Thyroid gland (tissue), 4 donors: ENCODE results near the gene TANGO2.

ENCODE experiments used
- POLR2A ChIP-seq, 2 donors: fragments of 450-650 bp; IDR thresholded peaks; one replicate each; pipeline ENCODE4 v1.6.1; 2017; ENCODE audit warnings: antibody characterized with exemption in 2 of 2, mild to moderate bottlenecking in 2 of 2, moderate library complexity in 1 of 2
- TF ChIP-seq, protein P1 (sequence below), 6 experiments: fragments of 200-600 bp in 3 of 6; fragments of 450-650 bp in 3 of 6; sonication (generic) in 3 of 6; IDR thresholded peaks; one replicate each; pipeline ENCODE4 v1.5.1; 2016 to 2019; ENCODE audit warnings: antibody characterized with exemption in 6 of 6, mild to moderate bottlenecking in 2 of 6, inconsistent platforms in 1 of 6, moderate library complexity in 1 of 6

DNA sequence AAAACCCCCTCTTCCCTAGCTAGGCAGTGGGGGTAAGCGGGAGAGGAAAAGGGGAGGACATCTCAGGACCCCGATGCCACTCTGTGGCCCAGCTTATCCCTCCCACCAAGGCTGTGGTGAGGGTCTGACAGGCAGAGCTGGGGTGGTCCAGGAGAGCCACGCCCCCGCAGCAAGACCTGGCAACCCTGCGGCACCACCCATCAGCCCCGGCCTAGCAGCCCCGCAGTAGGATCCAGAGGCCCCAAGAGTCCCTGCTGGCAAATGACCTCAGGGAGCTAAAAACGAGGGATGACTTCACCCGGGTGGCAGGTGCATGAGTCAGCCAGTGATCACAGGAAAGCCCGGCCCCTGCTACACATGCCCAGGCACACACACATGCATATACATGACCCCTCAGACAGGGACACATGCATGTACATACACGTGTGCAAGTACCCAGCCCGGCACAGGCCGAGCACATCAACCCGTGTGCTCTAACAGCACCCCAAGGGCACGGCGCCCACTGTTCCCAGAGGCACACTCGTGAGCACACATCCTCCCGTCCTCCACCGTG, 36.6 kb upstream of the TANGO2 start:
- TF ChIP-seq, protein P1, sequence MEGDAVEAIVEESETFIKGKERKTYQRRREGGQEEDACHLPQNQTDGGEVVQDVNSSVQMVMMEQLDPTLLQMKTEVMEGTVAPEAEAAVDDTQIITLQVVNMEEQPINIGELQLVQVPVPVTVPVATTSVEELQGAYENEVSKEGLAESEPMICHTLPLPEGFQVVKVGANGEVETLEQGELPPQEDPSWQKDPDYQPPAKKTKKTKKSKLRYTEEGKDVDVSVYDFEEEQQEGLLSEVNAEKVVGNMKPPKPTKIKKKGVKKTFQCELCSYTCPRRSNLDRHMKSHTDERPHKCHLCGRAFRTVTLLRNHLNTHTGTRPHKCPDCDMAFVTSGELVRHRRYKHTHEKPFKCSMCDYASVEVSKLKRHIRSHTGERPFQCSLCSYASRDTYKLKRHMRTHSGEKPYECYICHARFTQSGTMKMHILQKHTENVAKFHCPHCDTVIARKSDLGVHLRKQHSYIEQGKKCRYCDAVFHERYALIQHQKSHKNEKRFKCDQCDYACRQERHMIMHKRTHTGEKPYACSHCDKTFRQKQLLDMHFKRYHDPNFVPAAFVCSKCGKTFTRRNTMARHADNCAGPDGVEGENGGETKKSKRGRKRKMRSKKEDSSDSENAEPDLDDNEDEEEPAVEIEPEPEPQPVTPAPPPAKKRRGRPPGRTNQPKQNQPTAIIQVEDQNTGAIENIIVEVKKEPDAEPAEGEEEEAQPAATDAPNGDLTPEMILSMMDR (IDR thresholded peaks at IDR 0.05): no peak
- TF ChIP-seq POLR2A (IDR thresholded peaks at IDR 0.05): no peak
